Activated T-cell treated with anti-CD3 and anti-CD28 coated beads for 48 hours (primary cell): ENCODE measurements around the gene MSANTD3.
"Not testable (repeated sequence)": the region's sequence is repeated elsewhere in the genome, so short reads cannot be mapped to it uniquely, and the experiment has no call there.

Experiments
- DNase-seq: peaks from one replicate; pipeline ENCODE4 v3.0.0-alpha.2; 2020; ENCODE audit warnings: low read depth

The MSANTD3 gene

GRCh38 chr9:100428871-100429654 is 2.1 kb downstream of the MSANTD3 start:
- DNase-seq: no peak

- DNase-seq: no peak
Observed at GRCh38 chr9:100430286-100430940, 3.5 kb downstream of the MSANTD3 start.

DNA sequence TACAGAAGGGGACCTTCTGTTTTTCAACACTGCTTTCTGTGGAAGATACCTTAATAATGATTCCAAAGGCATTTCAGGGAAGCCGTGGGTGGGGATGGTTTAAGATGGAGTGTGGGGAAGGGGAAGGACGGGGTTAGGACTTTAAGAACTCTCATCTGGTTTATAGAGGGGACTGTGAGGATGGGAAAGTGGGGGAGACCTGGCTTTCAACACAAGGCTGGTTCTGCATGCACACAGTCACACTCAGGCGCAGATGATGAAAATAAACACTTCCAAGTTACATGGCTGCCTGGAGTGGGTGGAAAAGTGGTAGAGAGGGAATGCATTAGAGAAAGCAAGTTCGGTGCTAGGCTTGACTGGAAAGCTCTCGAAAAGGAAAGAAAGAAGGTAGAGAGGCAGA is 4.9 kb downstream of the MSANTD3 start:
- DNase-seq: no peak

DNA sequence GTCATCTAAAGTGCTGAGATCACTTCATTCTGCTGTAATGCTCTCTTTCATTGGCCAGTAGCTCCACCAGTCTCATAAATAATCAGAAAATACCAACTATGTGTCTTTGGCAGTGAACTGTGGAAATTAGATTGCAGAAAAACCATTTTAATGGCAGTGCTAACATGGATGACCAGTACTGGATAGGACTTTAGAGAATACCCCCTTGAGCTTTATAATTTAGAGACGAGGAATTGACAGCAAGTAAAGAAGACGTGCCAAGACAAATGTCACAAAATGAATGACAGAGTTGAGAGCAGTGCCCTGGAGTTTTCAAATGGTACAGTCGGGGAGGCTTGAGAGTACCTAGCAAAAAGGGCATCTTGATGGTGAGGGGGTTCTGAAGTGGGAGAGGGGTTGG is 5.8 kb downstream of the MSANTD3 start:
- no peak for DNase-seq

DNA sequence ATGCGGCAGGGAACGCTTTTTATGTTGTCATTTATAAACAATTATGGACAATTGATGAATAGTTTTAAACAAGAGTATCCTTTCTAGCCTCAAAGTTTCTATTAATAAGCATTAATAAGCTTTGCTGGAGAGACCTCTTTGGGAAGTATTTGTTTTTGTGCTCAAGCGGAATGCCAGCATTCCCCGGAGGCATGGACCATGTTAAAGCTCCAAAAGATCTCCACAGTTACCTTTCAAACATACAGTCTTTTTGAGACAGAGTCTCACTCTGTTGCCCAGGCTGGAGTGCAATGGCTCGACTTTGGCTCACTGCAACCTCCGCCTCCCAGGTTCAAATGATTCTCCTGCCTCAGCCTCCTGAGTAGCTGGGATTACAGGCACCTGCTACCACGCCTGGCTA is 9.6 kb downstream of the MSANTD3 start:
- DNase-seq: no peak

DNA sequence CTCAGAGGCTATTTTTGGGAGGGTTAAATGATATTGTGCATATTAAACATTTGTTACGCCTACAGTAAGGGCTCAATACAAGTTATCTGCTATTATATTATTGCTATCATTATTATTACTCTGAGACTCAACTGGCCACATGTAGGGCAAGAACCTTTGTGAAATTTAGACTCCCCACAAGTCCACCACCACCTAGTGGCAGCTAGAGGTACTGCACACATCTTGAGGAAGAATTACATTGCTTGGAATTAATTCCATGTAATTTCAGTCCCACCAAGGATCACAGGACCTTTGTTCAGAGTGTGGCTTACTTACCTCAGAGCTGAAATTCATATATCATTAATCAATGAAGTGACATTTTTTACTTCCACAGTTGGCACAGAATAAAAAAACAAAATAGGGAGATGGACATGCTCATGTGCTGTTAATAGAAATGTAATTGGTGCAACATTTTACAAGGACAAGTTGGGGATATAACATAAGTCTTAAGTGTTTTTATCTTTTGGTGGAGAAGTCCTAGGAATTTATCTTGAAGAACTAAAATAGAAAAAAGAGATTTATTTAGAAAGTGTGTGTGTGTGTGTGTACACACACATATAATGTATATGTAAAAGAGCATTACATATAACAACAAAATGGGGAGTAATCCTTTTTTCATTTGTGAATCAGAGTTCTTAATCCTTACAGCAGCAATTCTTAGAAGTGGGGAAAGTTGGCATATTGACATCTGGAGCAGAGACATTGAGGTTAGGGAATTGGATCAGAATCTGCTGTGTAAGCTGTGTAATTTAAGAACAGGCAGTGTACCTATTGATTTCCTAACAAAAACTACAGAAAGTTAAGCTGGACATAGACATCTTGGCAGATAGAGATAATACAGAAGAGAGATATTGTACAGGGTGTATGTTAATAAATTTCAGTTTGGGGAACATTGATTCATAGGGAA is 11.2 kb downstream of the MSANTD3 start:
- peak; percentile 36 for DNase-seq

- DNase-seq: no peak
Observed at GRCh38 chr9:100440071-100440470, 13.1 kb downstream of the MSANTD3 start.

DNA sequence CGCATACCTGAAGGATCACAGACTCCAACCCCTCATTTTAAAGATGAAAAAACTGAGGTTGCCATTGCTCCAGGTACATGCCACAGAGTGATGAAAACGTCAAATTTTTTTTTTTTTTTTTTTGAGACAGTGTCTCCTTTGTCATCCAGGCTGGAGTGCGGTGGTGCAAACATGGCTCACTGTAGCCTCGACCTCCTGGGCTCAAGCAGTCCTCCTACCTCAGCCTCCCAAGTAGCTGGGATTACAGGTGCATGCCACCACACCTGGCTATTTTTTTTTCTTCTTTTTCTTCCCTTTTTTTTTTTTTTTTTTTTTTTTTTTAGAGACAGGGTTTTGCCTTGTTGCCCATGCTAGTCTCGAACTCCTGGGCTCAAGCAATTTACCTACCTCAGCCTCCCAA is 13.5 kb downstream of the MSANTD3 start:
- not testable (repeated sequence) for DNase-seq

GRCh38 chr9:100441911-100442361 is 15.0 kb downstream of the MSANTD3 start:
- no peak for DNase-seq

DNA sequence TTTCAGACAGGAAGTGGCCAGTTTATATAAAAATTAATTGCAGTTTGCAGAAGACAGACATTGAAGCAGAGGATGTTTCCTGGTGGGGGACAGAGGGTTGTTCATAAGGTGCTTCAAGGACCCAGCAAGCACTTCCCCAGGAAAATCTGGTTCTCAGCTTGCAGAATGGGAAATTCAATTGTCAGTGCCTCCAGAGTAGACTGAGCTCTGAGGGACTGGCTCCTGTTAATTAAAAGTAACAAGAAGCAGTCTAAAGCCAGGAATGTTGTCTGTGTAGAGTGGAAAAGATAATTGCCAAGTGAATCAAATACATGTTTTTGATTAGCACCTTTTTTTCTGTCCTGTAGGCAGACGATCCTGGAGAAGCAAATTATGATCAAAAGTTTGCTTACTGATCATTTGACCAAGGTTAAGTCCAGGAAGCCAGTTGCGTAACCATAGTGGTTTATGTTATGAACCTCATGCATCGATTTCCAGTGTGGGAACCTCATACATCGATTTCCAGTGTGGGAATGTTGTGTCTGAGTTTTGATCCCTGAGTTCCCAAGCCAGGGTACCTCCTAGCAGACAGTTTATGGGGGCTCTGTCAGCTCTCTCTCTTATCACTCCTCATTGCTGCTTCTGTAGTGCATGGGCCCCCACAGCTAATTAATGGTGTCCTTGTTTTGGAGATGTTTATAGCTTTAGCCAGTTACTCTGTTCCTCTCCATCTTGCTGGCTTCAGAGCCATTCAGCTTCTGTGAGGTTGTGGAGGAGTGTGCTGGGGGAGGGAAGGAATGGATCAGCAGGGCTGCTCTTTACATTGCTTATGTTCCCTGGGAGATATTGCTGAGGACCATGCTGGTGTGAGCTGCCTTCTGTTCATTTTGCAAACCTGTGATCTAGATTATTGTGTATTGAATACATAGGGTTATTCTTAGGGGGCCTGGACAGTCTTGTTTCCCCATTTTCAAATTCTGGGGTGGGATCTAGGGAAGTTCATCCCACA is 17.1 kb downstream of the MSANTD3 start:
- no peak for DNase-seq

GRCh38 chr9:100445161-100445902 is 18.4 kb downstream of the MSANTD3 start:
- no peak for DNase-seq

DNA sequence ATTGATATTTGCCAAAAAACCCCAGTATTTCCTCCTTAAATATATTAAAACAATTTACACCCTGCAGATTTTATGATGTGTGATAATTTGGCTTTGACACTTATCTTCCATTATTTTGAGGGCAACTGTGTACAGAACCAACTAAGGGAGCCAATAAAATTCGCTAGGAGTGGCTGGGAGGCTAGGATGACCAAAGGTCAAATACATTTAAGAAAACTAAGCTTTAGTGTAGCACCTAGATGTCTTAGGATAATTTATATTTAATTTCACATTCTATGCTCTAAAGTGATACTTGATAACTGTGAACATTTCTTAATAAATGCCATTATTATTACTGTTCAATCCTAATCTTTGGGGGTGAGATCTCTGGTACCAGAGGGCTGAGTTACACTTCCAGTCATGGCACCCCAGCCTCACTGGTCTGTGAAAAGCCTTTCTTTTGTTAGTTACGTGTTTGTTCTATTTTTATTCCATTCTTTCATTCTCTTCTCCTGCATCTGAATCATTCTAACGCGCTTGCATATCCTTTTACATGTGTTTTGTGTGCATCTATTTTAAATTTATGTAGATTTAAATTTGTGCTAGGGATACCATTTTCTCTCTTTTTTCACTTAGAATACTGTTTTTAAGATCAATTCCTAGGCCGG is 19.1 kb downstream of the MSANTD3 start:
- no peak for DNase-seq

GRCh38 chr9:100447041-100447440 is 20.1 kb downstream of the MSANTD3 start:
- no peak for DNase-seq

DNA sequence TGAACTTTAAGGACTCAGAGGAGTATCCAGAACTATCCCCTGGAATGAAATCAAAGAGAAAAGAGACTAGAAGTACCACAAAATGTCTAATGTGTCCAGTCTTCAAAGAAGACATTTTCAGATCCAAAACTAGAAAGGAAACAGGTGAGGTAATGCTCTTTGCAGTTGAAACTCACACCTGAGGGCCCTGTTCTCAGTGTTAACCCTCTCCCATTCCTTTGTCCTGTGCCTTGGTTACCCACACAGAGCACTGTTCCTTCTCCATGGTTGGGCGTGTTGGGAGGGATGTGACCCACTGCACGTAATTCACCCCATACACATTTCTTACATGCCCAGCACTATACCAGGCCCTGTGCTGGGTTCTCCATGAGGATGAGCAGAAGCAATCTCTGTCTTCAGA is 21.3 kb downstream of the MSANTD3 start:
- no peak for DNase-seq

- DNase-seq: no peak
Observed at GRCh38 chr9:100449420-100449819, 22.5 kb downstream of the MSANTD3 start.

DNA sequence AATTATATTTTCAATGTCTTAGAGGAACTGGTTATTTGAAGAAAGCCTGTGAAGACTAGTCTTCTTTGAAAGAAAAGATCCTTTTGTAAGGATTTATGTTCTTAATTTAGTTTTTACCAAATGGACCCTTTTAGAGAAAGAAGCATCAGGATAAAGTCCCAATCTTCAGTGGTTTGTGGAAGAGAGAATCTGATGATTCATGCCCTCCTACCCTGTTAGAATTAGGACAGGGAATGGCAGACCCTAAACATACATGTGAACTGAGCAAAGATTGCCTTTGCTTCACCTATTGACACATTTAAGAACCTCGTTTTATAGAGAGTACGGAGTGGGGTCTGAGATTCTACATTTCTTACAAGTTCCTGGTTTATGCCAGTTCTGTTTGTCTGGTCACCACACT is 26.0 kb downstream of the MSANTD3 start:
- DNase-seq: no peak

DNA sequence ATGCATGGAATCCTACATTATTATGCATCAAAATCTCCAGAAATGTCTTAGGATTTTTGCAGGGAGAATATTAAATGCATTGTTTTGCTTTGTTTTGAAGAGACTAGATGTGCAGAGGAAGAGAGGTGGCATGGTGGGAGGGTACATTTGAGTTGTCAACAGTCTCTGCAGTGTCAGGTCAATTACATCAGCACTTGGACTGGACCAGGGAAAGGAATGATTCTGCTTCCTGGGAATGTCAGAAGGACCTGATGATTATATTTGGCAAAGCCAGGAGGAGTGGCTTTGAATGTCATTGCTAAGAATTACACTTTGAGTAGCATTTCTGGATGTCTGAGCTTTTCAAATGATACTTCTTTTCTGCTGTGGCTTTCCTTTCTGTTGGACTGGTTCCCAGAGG is 28.5 kb downstream of the MSANTD3 start:
- no peak for DNase-seq

- DNase-seq: no peak
Observed at GRCh38 chr9:100457517-100457916, 30.6 kb downstream of the MSANTD3 start.

GRCh38 chr9:100459963-100460362 is 33.0 kb downstream of the MSANTD3 start:
- DNase-seq: no peak

GRCh38 chr9:100465274-100465673 is 38.3 kb downstream of the MSANTD3 start:
- DNase-seq: no peak
